Nucleus accumbens (tissue), 56 donors: ENCODE measurements around the gene STKLD1.
"Not testable (repeated sequence)": the region's sequence is repeated elsewhere in the genome, so short reads cannot be mapped to it uniquely, and the experiment has no call there.

ENCODE experiments used
- DNase-seq, 56 donors: peaks; one replicate each; lab custom pipeline; 2025; lab: John Stamatoyannopoulos, UW

STKLD1 gene

GRCh38 chr9:133430244-133430643 is 54.1 kb downstream of the STKLD1 start:
- no peak for DNase-seq

- DNase-seq: no peak
Observed at GRCh38 chr9:133433351-133433843, 57.2 kb downstream of the STKLD1 start.

DNA sequence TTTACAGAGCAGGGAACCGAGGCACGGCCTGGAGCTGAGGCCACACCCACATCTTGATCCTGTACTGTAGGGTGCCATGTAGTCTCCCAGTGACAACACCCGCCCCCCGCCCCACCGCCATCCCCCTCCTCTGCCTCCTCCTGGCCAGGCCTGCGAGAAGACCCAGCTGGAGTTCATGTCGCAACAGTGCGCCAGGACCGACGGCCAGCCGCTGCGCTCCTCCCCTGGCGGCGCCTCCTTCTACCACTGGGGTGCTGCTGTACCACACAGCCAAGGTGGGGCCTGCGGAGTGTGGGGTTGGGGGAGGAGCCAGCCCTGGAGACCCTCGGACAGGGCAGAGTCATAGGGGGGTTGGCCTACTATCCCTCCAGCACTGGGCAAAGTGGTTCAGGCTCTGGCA is 60.5 kb downstream of the STKLD1 start:
- no peak for DNase-seq

DNA sequence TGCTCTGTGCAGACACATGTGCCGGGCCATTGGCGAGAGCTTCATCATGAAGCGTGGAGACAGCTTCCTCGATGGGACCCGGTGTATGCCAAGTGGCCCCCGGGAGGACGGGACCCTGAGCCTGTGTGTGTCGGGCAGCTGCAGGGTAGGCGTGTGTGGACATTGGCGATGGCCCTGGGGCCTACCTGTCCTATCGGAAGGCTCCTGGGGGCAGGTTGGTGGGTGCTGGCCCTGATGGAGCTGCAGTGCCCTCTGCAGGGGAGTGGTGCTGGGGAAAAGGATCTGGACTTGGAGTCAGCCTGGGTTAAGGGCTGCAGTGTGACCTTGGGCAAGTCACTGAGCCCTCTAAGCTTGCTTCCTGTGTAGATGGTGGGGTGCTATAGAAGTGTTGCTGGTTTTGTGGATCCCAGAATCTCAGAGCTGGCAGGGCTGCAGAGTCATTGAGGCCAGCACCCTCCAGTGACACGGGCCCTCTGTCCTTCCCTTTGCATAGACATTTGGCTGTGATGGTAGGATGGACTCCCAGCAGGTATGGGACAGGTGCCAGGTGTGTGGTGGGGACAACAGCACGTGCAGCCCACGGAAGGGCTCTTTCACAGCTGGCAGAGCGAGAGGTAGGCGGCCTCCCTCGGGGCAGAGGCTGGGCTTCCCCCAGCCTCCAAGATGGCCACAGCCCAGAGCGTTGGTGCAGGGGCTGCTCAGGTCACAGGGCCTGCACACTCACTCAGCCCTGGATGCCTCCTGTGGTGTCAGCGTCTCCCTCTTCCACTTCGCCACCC is 61.8 kb downstream of the STKLD1 start:
- DNase-seq: no peak

DNA sequence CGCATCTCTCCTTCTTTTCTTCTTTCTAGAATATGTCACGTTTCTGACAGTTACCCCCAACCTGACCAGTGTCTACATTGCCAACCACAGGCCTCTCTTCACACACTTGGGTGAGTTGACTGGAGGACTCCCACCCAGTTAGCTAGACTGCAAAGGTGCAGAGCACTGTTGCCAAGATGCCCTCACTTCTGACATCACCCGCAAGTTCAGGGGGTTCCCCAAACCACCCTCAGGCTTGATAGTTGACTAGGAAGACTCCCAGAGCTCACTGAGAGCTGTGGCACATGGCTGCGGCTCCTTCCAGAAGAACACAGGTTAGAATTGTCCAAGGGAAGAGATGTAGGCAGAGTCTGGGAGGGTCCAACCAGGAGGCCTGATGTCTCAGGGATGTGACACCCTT is 63.2 kb downstream of the STKLD1 start:
- DNase-seq: no peak

- no peak for DNase-seq
Observed at GRCh38 chr9:133440874-133441273, 64.7 kb downstream of the STKLD1 start.

DNA sequence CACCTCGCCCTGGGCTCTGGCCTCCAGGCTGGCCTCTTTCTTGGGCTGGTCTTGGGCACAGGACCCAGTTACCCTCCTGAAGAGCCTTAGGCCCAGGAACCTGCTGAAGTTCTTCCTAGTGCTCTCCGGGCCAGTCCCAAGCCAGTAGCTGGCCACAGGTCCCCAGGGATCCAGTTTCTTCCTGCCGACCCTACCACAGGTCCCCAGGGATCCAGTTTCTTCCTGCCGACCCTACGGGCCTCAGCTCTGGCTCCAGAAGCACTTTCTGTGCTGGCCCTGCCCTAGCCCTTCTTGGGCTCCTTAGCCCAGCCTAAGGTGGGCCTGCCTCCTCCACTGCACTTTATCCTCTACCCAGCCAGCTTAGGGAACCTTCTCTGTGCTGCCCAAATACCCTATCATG is 65.4 kb downstream of the STKLD1 start:
- DNase-seq: no peak

- no peak for DNase-seq
Observed at GRCh38 chr9:133443248-133443647, 67.1 kb downstream of the STKLD1 start.

- DNase-seq: no peak
Observed at GRCh38 chr9:133443982-133444381, 67.8 kb downstream of the STKLD1 start.

DNA sequence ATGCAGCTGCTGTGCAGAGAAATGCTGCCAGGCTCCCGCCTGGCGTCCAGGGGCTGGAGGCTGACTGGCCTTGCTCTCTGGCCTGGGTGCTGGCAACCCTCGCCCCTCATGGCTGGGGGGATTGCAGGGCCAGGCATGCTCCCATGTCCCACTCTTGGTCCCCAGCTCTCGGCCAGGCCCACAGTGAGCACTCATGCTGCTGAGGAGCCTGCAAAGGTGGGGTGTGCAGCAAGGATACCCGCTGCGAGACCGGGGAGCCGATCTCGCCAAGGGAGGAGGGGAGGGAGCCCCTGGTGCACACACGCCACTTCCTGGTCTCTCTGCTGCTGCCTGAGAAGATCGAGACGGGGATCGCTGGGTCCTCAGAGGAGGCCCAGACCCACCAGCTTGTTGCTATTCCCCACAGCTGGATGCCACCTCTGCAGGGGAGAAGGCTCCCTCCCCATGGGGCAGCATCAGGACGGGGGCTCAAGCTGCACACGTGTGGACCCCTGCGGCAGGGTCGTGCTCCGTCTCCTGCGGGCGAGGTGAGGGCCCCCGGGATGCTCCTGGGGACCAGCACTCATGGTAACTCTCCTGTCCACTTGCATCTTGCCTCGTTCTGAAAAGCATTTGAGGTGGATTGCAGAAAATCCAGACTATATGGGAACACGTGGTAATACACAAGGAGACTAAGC is 69.3 kb downstream of the STKLD1 start:
- DNase-seq: no peak

DNA sequence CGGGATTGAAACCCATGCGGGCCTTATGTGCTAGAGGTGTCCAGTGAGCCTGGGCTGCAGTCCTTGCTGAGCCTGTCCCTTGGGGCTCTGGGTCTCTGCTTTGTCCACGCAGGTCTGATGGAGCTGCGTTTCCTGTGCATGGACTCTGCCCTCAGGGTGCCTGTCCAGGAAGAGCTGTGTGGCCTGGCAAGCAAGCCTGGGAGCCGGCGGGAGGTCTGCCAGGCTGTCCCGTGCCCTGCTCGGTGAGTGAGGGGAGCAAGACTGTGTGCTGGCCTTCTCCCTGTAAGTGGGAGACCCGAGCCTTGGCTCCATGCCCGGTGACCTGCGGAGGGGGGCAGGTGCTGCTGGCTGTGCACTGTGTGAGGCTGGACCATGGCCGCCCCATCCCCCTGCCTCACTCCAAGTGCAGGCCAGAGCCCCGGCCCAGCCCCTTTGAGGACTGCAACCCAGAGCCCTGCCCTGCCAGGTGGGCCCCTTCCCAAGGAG is 72.4 kb downstream of the STKLD1 start:
- no peak for DNase-seq

DNA sequence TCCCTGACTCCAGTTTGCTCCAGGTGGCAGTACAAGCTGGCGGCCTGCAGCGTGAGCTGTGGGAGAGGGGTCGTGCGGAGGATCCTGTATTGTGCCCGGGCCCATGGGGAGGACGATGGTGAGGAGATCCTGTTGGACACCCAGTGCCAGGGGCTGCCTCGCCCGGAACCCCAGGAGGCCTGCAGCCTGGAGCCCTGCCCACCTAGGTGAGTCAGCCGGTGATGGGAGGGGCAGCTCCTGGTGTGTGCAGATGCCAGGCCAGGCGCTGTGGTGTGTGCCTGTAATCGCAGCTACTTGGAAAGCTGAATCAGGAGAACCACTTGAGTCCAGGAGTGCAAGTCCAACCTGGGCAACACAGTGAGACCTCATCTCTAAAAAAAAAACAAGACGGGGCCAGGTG is 73.6 kb downstream of the STKLD1 start:
- no peak for DNase-seq

GRCh38 chr9:133451865-133452264 is 75.7 kb downstream of the STKLD1 start:
- DNase-seq: not testable (repeated sequence)

DNA sequence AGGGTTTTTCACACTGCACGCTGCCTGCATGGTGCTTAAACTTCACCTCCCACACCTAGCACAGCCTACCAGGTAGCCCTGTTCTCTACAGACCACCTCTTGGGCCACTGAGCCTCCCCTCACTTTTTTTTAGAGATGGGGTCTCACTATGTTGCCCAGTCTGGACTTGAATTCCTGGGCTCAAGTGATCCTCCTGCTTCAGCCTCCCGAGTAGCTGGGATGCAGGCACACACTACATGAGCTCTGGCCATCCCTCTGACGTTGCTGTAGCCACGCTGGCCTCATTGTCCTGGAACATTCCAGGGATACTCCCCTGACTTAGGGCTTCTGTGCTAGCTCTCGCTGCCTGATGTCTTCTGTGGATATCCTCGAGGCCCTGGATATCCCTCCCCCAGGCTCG is 76.4 kb downstream of the STKLD1 start:
- DNase-seq: no peak

- DNase-seq: peak in 22 of 56 donors; percentile 4 to 62 (median 22)
Observed at GRCh38 chr9:133453651-133454050, 77.5 kb downstream of the STKLD1 start.

GRCh38 chr9:133454325-133454724 is 78.2 kb downstream of the STKLD1 start:
- no peak for DNase-seq

GRCh38 chr9:133454943-133455673 is 78.9 kb downstream of the STKLD1 start:
- no peak for DNase-seq
